ENCODE measurements around the gene SMPD4. TPM values are rescaled to one million over a fixed set of nuclear protein-coding genes. Genes with fewer than 3 reads are reported as not detected.
"Not testable (repeated sequence)": the region's sequence is repeated elsewhere in the genome, so short reads cannot be mapped to it uniquely, and the experiment has no call there.

The SMPD4 gene
- total RNA-seq, 2 experiments from 2014 or later: 67.3 to 74.2 TPM

DNA sequence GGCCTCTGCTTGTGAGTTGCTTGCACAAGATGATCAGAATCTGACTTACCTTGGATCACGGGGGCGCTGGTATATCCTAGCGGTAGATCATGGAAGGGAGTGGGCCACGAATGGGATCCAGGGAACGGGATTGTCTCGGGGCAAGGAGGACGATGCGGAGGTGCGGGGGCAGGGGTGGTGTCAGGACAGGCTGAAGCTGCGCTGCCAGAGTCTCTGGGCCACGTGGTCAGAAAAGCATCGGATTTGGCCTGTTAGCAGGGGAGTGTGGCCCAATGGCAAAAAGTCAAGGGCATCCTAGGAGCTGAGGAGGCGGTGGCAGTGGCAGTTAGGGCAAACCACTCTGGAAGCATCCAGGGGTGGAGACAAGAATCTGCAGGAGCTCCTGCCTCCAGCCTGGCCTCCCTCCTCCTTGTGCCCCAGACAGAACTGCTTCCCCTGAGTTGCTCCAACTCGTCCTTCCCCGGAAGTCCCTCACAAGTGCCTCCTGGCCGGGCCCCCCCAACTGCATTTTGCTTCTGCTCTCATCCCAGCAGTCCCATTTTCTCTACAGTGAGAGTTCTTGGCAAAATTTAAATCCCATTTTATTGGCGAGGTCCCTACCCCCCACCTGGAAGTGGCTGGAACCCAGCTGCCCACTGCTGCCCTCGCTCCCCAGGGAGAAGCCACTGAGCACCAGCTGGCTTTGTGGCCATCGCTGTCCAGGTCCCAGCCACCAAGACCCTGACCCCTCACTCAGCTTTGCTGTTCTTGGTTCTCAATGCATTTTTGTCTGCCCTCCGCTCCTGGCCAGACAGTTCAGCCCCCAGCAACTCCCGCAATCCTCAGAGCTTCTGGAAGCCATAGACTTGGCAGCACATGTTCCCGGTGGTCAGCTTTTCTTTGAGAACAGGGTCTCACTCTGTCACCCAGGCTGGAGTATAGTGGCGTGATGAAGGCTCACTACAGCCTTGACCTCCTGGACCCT lies 30.9 kb downstream of the SMPD4 start:
- DNase-seq: peak; percentile 24
- peaks cover 10% of the 10 kb centered on the region for H3K27me3 Mint-ChIP-seq
- no peak overlapping the region for H3K4me3 Mint-ChIP-seq
- ATAC-seq (ENCODE audit: low read depth): no peak
- no peaks in the 10 kb centered on the region for H3K9me3 Mint-ChIP-seq
- POLR2A ChIA-PET: no interaction called here
- H3K4me1 Mint-ChIP-seq: peaks cover 3% of the 10 kb centered on the region
- no peak overlapping the region for H3K27ac Mint-ChIP-seq
- H3K36me3 Mint-ChIP-seq: no peaks in the 10 kb centered on the region

DNA sequence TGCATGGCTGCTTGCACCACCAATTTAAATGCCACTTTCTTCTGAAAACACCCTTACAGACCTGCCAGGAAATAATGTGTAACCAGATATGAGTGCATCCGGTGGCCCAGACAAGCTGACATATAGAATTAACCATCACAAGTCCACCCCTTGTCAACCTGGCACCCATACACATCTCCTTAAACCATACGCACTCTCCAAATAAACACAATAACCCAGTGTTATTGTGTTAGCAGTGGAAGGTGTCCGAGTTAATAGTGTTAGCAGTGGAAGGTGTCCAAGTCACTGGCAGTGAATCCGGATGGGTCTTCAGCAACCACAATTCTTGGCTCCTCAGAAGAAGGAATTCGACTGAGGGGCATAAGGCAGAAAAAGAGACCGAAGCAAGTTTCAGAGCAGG lies 32.9 kb downstream of the SMPD4 start:
- H3K4me1 Mint-ChIP-seq; POLR2A ChIA-PET; ATAC-seq (ENCODE audit: low read depth); H3K27me3 Mint-ChIP-seq; H3K9me3 Mint-ChIP-seq; H3K27ac Mint-ChIP-seq; H3K36me3 Mint-ChIP-seq; DNase-seq; H3K4me3 Mint-ChIP-seq: not testable (repeated sequence)

DNA sequence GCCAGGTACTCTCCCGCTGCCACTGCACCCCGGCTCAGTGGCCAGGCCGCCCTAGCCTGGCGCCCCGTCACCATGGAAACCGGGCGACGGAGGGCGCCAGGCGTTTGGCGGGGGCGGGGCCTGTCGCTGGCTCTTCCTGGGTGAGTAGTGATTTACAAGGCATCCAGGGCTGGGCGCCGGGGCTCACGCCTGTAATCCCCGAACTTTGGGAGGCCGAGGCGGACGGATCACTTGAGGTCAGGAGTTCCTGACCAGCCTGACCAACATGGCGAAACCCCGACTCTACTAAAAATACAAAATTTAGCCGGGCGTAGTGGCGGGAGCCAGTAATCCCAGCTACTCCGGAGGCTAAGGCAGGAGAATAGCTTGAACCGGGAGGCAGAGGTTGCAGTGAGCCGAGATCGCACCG lies 36.4 kb downstream of the SMPD4 start, which contains the start of gene CCDC74B:
Gene CCDC74B, minus strand, starts transcription at position 107 of the 409 bp plus-strand sequence. CDS start 116 bp downstream, outside the sequence.
- H3K4me1 Mint-ChIP-seq: peaks cover 11% of the 10 kb centered on the region
- peak; percentile 76 for DNase-seq
- peak; percentile 85 for ATAC-seq (ENCODE audit: low read depth)
- H3K36me3 Mint-ChIP-seq, H3K27me3 Mint-ChIP-seq, H3K9me3 Mint-ChIP-seq, H3K27ac Mint-ChIP-seq, POLR2A ChIA-PET: not testable (repeated sequence)
- H3K4me3 Mint-ChIP-seq: peak within 1 kb of the TSS; percentile 79

DNA sequence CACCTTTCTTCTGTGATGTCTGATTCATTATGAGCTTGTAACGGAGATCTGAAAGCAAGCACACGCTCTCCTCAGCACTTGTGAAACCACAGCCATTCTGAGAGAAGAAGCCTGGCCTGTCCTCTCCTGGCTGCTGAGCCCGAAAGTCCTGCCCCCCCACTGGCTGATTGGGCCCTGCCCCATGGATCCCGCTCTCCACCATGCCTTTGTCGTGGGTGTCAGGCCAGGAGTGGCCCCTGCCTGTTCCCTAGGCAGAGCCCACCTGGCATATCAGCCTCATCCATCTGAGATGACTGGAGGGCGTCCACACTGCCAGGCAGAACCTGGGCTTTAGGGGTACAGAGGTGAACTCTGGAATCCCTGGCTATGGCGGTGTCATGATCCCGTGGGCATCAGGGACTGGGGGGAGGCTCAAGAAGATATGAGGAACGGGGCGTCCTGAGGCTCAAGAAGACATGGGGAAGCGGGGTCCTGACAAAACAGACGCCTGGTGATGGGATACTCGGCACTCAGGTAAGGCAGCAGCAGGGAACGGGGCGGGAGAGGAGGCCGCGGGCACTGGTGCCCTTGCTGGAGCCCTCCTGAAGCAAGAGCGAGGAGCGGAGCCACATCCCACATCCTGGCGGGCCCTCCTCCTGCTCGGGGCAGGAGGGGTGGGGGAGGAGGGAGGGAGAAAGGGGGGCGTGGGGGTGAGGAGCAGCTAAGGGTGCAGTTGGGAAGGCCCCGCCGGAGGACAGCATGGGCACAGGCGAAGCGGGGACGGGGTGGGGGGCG lies 37.9 kb downstream of the SMPD4 start:
- H3K27me3 Mint-ChIP-seq: not testable (repeated sequence)

DNA sequence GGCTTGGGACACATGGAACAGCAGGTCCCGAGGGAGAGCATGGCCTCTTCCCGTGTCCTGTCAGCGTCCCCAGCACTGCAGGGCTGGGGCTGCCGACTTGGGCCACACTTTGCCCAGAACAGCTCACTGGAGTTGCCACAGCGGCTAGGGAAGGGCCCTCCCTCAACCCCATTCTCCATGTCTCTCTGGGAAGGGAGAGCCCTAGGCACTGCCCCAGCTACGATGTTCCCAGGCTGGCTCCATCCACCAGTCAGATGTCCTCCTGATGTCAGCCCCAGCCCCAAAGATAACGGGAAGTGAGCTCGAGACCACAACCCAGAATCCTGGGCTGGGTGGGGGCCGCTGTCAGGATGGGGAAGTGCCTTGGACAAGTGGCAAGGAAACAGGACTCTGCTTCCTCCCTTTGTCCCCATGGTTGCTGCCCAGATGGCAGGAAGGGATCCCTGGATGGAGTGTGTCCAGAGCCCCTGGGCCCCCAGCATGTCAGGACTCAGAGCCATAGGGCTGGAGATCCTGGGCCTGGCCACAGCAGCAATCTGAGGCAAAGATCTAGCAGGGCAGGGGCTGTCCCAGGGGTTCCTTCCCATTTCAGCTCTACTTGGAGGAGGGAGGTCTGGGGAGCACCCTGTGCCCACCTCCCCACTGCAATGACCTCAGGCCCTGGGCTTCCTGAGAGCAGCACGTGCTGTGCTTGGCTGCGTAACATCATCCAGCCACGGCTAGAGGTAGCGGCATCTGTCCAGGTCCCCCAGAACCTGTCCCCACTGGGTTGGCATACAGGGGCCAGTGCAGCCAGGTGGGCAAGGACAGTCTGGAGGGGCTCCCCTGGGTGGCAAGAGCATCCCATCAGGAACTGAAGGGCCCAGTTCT lies 38.8 kb downstream of the SMPD4 start:
- H3K9me3 Mint-ChIP-seq; POLR2A ChIA-PET; DNase-seq; H3K4me1 Mint-ChIP-seq; H3K36me3 Mint-ChIP-seq; ATAC-seq (ENCODE audit: low read depth); H3K27me3 Mint-ChIP-seq; H3K27ac Mint-ChIP-seq; H3K4me3 Mint-ChIP-seq: not testable (repeated sequence)

More for the DNA sequence above, 37.9 kb downstream of the SMPD4 start:
- H3K4me1 Mint-ChIP-seq; H3K36me3 Mint-ChIP-seq; ATAC-seq (ENCODE audit: low read depth); POLR2A ChIA-PET; H3K27ac Mint-ChIP-seq; DNase-seq; H3K9me3 Mint-ChIP-seq: not testable (repeated sequence)
- H3K4me3 Mint-ChIP-seq: peak overlapping the region; percentile 79

DNA sequence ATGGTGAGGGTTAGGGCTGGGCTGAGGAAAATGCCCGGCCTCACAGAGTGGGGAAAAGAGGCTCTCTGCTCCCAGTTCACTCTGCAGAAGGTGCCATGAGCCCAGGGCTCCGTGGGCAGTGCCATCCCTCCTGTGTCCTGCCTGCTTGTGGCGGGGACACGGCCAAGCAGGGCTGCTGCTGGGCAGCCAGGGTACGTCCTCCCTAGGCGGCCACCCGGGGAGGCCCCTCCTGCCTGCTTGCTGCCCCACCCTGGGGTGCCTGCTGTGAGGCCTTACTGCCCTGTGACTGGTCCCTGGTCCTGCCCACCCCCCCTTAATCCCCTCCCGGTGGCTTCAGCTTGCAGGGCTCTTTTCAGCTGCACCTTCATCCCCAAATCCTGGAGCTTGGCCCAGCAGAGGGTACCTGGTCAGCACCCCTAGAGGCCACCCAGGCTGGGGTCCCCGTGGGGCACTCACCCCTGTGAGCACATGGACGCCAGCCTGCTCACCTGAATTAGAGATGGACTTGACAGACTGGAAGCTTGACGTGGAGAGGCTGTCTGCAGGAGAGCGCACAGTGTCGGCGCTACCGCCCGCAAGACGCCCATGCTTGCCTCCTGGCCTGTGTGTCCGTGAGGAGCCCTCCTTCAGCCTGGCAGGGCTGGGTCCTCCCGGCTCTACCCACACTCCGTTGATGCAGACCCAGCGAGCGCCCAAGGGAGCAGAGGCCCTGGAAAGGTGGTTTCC lies 39.6 kb downstream of the SMPD4 start:
- H3K9me3 Mint-ChIP-seq; H3K27me3 Mint-ChIP-seq; POLR2A ChIA-PET; DNase-seq; ATAC-seq (ENCODE audit: low read depth); H3K36me3 Mint-ChIP-seq; H3K4me1 Mint-ChIP-seq; H3K4me3 Mint-ChIP-seq; H3K27ac Mint-ChIP-seq: not testable (repeated sequence)

DNA sequence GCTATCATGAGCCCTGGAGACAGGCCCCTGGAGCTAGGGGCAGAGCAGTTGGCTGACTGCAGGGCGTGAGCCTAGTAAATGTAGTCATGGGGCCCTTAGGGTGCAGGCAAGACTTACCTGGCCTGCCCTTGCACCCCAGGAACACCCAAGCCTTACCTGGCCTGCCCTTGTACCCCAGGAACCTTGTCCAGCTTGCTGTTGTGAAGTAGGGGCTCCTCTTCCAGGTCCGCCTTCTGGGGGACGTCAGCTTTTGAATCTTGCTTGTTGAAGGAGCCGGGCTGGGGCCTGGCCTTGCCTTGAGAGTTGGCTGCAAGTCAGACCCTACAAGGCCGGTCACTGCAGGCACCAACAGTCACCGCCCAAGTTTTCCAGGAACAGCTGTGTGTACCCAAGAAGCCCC lies 40.4 kb downstream of the SMPD4 start:
- H3K4me3 Mint-ChIP-seq; H3K36me3 Mint-ChIP-seq; H3K27me3 Mint-ChIP-seq; POLR2A ChIA-PET; ATAC-seq (ENCODE audit: low read depth); H3K4me1 Mint-ChIP-seq; H3K9me3 Mint-ChIP-seq; H3K27ac Mint-ChIP-seq; DNase-seq: not testable (repeated sequence)

DNA sequence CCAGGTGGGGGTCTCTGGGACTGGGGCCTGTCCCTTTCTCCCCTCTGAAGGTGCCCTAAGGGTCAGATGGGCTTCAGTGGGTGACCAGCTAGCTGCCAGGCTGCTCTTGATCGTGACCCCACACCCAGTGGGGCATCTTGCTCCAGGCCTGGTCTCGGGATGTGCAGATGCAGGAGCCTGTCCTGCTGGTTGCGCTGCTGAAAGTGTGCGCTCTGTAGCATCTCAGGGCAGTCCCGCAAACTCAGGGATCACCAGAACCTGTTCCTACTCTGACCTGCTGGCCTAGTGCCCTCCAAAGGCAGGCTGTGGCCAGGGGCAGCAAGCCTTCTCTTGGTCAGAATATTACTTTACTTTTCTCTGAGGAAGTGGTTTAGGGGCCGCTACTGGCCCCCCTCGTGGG lies 40.9 kb downstream of the SMPD4 start:
- H3K27me3 Mint-ChIP-seq; H3K9me3 Mint-ChIP-seq; H3K36me3 Mint-ChIP-seq; ATAC-seq (ENCODE audit: low read depth); POLR2A ChIA-PET; H3K27ac Mint-ChIP-seq; DNase-seq; H3K4me3 Mint-ChIP-seq; H3K4me1 Mint-ChIP-seq: not testable (repeated sequence)

DNA sequence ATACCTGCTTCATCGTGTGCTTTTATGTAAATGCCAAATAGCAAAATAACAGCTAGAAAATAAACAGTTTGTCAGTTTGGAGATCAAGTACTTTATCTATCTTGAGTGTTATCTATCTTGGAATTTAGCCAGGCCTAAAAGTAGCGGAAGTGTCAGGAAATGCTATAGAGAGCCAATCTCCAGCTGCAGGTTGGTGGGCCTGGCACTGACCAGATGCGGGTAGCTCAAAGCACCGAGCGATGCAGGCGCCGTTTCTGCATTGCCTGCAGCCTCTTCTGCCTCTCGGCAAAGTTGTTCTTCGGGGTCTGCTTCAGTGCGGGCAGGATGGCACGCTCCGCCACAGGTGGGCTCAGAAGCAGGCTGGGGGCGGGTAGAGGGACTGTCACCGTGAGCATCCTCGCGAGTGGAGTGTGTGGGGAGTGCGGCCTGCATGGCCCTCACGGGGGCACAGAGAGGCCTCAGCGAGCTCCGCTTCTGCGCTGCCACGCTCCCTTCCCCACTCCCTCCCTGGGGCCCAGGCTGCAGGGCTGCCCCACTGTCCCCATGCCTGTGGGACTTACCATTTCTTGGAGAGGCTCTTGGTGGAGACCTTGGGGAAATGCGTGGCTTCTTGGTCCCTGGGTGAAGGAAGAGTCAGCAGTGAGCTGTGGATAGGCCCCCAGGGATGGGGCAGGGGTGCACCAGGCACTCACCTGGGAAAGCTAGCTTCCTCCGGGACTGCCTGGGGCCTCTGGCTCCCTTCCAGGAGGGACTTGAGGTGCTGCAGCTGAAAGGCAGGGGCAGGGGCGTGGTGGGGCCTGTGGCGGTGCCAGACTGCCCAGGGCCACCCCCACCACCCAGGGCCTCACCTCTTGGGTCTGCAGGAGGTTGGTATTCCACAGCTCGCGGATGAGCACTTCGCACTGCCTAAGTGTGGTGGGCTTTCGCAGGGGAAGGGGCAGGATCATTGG lies 41.8 kb downstream of the SMPD4 start:
- H3K27ac Mint-ChIP-seq; ATAC-seq (ENCODE audit: low read depth); POLR2A ChIA-PET; H3K4me3 Mint-ChIP-seq; H3K9me3 Mint-ChIP-seq; H3K27me3 Mint-ChIP-seq; DNase-seq; H3K36me3 Mint-ChIP-seq; H3K4me1 Mint-ChIP-seq: not testable (repeated sequence)

DNA sequence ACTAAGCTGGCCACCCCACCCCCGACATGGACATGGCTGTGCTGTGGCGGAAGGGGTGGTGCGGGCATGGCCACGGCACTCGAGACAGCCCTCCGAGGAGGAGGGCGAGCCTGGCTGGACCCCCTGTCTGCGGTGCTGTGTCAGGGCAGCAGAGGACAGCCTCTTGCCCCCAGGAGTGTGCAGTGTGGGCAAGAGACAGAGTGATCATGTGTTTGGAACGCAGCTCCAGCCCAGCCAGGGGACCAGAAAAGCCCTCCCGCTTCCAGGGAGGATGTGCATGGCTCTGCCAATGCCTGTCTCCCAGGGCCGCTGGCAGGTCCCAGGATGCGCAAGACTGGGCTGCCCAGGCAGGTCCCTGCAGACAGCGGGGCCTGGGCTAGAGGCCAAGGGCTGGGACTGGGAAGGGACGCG lies 42.6 kb downstream of the SMPD4 start:
- H3K27me3 Mint-ChIP-seq; H3K36me3 Mint-ChIP-seq; POLR2A ChIA-PET; ATAC-seq (ENCODE audit: low read depth); H3K9me3 Mint-ChIP-seq; H3K4me1 Mint-ChIP-seq; H3K4me3 Mint-ChIP-seq; H3K27ac Mint-ChIP-seq; DNase-seq: not testable (repeated sequence)

DNA sequence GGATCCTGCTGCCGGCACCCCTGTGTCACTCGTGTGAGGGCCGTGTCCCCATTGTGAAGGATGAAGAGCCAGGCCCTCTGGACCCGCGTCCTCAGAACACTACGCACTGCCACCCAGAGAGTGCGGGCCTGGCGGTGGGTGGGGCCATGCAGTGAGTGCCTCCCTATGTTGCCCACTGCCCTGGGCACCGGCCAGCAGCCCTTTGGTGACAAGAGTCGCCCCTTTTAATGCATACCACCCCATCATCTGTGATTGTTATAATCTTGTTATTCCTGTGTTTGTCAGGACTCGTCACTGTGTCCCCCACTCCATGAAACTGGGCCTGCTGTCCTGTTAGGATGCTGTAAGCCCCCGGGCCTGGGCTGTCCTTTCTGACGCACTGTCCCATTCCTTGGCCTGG lies 43.1 kb downstream of the SMPD4 start:
- H3K4me3 Mint-ChIP-seq; ATAC-seq (ENCODE audit: low read depth); H3K9me3 Mint-ChIP-seq; H3K27ac Mint-ChIP-seq; DNase-seq; H3K4me1 Mint-ChIP-seq; POLR2A ChIA-PET; H3K27me3 Mint-ChIP-seq; H3K36me3 Mint-ChIP-seq: not testable (repeated sequence)

DNA sequence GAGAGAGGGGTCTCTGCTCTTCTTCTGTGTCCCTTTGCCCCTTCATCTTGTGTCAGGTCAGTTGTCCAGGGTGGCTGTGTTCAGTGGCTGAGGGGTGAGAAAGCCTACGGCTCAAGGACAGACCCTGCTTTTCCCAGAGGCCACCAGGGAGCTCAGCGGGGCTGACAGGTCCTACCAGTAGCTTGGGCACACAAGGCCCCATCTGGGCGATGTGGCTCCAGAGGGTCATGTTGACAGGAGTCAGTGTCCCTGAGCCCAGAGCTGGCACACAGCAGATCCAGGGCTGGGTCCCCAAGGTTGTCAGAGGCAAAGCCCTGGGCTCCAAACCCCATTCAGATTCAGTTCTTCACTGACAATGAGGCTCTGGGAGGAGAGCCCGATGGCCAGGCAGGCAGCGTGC lies 44.3 kb downstream of the SMPD4 start:
- DNase-seq; ATAC-seq (ENCODE audit: low read depth); H3K27me3 Mint-ChIP-seq; H3K4me1 Mint-ChIP-seq; H3K36me3 Mint-ChIP-seq; H3K9me3 Mint-ChIP-seq; H3K27ac Mint-ChIP-seq; H3K4me3 Mint-ChIP-seq; POLR2A ChIA-PET: not testable (repeated sequence)

All from activated naive CD8-positive, alpha-beta T cell treated with anti-CD3 and anti-CD28 coated beads, Interleukin-2, amount 10 ng/mL, durations not matched to agents 7 days and 5 days (primary cell).